ENCODE data around the gene PFKFB4.

GRCh38 chr3:48594417-48595049, 37.9 kb upstream of the PFKFB4 start:
- TF ChIP-seq CTCF (IDR thresholded peaks at IDR 0.05; ENCODE audit: low read depth, low read length, poor library complexity, severe bottlenecking): no peak
- TF ChIP-seq EZH2phosphoT487 (IDR thresholded peaks at IDR 0.05; ENCODE audit: borderline replicate concordance, low read length): no peak
